ENCODE measurements around the gene NXPE3. TPM values are rescaled to one million over a fixed set of nuclear protein-coding genes. Genes with fewer than 3 reads are reported as not detected.
"Not testable (repeated sequence)": the region's sequence is repeated elsewhere in the genome, so short reads cannot be mapped to it uniquely, and the experiment has no call there.

The NXPE3 gene
- total RNA-seq, 1 experiment from 2014 or later: 12.8 TPM

DNA sequence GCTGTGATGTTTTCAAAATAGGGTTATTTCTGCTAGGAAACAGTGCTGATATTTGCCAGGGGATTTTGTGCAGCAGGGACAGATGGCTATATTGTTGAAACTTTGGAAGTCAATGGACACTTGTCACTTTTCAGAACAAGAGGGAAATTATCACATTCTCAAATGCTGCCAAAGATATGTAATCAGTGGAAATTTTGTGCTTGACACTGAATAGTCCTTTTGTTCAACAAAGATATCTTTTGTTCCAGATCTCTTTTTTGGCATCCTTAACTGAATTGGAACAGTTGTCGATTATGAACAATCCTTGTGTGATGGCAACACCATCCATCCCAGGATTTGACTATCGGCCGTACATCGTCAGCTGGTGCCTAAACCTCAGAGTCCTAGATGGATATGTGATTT, 46.8 kb upstream of the NXPE3 start:
- Histone ChIP-seq H3K9me2 (ENCODE audit: insufficient read depth) (no peaks in the 10 kb centered on the region), H3K4me2 (no peak overlapping the region), H3K4me1 (replicated peaks; ENCODE audit: insufficient read depth) (no peaks in the 10 kb centered on the region), H3K36me3 (ENCODE audit: low read depth) (peaks cover 42% of the 10 kb centered on the region), H2AFZ (no peak overlapping the region), H4K20me1 (ENCODE audit: insufficient read depth) (no peaks in the 10 kb centered on the region), H3K4me3 (no peak overlapping the region), H3K27ac (no peak overlapping the region), H3K79me2 (ENCODE audit: low read depth) (no peaks in the 10 kb centered on the region), H3K27me3 (ENCODE audit: insufficient read depth, low read depth) (no peaks in the 10 kb centered on the region), H3F3A (ENCODE audit: insufficient read depth, low read depth) (no peaks in the 10 kb centered on the region), H3K9me3 (ENCODE audit: insufficient read depth, low read depth) (no peaks in the 10 kb centered on the region)
- no peak for DNase-seq
- no TSS peak for BruUV-seq (replicated peaks)
- intact Hi-C loops (cut with micrococcal nuclease; ENCODE audit: unreplicated experiment): no loop called here
- ChIA-PET POLR2A (ENCODE audit: unreplicated experiment) (no interaction called here), CTCF (no interaction called here)
- TF ChIP-seq EZH2 (IDR thresholded peaks at IDR 0.05; ENCODE audit: low read depth) (no peak), CTCF (conservative IDR thresholded peaks at IDR 0.05) (no peak)

- DNase-seq: no peak
- Histone ChIP-seq H3F3A (ENCODE audit: insufficient read depth, low read depth) (no peaks in the 10 kb centered on the region), H3K27me3 (ENCODE audit: insufficient read depth, low read depth) (no peaks in the 10 kb centered on the region), H2AFZ (no peak overlapping the region), H4K20me1 (ENCODE audit: insufficient read depth) (no peaks in the 10 kb centered on the region), H3K9me3 (ENCODE audit: insufficient read depth, low read depth) (no peaks in the 10 kb centered on the region; the same call in 1 of the 2 replicates), H3K4me3 (no peak overlapping the region), H3K4me2 (no peak overlapping the region), H3K9me2 (ENCODE audit: insufficient read depth) (no peaks in the 10 kb centered on the region), H3K27ac (no peak overlapping the region), H3K79me2 (ENCODE audit: low read depth) (no peaks in the 10 kb centered on the region), H3K36me3 (ENCODE audit: low read depth) (peaks cover 38% of the 10 kb centered on the region), H3K4me1 (replicated peaks; ENCODE audit: insufficient read depth) (no peaks in the 10 kb centered on the region)
- ChIA-PET CTCF (no interaction called here), POLR2A (ENCODE audit: unreplicated experiment) (interaction anchor here (0.6 kb wide), 1 partner anchor 11 kb away, joined by 5 read pairs; no protein-coding TSS in a partner anchor)
- intact Hi-C loops (cut with micrococcal nuclease; ENCODE audit: unreplicated experiment): no loop called here
- TF ChIP-seq CTCF (conservative IDR thresholded peaks at IDR 0.05) (no peak), EZH2 (IDR thresholded peaks at IDR 0.05; ENCODE audit: low read depth) (no peak)
- BruUV-seq (replicated peaks): no TSS peak
These were observed 43.2 kb upstream of the NXPE3 start for GRCh38 chr3:101735833-101736232.

DNA sequence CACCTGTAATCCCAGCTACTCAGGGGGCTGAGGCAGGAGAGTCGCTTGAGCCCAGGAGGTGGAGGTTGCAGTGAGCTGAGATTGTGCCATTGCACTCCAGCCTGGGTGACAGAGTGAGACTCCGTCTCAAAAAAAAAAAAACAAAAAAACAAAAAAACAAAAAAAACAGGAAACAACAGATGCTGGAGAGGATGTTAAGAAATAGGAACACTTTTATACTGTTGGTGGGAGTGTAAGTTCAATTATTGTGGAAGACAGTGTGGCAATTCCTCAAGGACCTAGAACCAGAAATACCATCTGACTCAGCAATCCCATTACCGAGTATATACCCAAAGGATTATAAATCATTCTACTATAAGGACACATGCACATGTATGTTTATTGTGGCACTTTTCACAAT, 37.1 kb upstream of the NXPE3 start:
- H3K4me2 ChIP-seq; POLR2A ChIA-PET (ENCODE audit: unreplicated experiment); H3K9me3 ChIP-seq (ENCODE audit: insufficient read depth, low read depth); intact Hi-C loops (cut with micrococcal nuclease; ENCODE audit: unreplicated experiment); H3K27ac ChIP-seq; H3K27me3 ChIP-seq (ENCODE audit: insufficient read depth, low read depth); CTCF ChIA-PET; DNase-seq; H4K20me1 ChIP-seq (ENCODE audit: insufficient read depth); H3K4me3 ChIP-seq; H3F3A ChIP-seq (ENCODE audit: insufficient read depth, low read depth); H2AFZ ChIP-seq; H3K9me2 ChIP-seq (ENCODE audit: insufficient read depth); H3K36me3 ChIP-seq (ENCODE audit: low read depth); BruUV-seq (replicated peaks); H3K4me1 ChIP-seq (replicated peaks; ENCODE audit: insufficient read depth); H3K79me2 ChIP-seq (ENCODE audit: low read depth): not testable (repeated sequence)

DNA sequence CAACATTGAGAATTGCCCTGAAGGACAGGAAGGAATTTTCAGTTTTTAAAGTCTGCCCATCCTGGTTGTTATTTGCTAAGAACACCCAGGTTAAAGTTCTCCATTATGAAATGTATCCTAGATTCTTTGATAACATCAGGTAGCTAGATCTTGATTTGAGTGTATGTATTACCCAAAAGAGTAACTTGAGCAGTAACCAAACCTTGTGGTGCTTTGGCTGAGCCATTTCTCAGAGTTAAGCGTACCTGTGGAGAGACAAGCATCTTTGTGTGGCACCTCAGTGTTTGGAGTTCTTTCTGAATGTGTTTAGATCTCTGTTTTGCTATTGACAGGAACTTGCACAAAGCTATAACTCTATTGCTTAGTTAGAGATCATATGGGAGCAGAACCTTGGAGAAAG, 34.2 kb upstream of the NXPE3 start:
- ChIA-PET CTCF (no interaction called here), POLR2A (ENCODE audit: unreplicated experiment) (no interaction called here)
- Histone ChIP-seq H3K4me3 (no peak overlapping the region), H3K4me1 (replicated peaks; ENCODE audit: insufficient read depth) (no peaks in the 10 kb centered on the region), H3K9me2 (ENCODE audit: insufficient read depth) (no peaks in the 10 kb centered on the region), H3K36me3 (ENCODE audit: low read depth) (no peaks in the 10 kb centered on the region), H3K4me2 (no peak overlapping the region), H3F3A (ENCODE audit: insufficient read depth, low read depth) (no peaks in the 10 kb centered on the region; the same call in 1 of the 2 replicates), H3K27me3 (ENCODE audit: insufficient read depth, low read depth) (no peaks in the 10 kb centered on the region), H3K27ac (no peak overlapping the region), H3K79me2 (ENCODE audit: low read depth) (no peaks in the 10 kb centered on the region), H4K20me1 (ENCODE audit: insufficient read depth) (no peaks in the 10 kb centered on the region), H3K9me3 (ENCODE audit: insufficient read depth, low read depth) (no peaks in the 10 kb centered on the region; the same call in 1 of the 2 replicates), H2AFZ (no peak overlapping the region)
- intact Hi-C loops (cut with micrococcal nuclease; ENCODE audit: unreplicated experiment): no loop called here
- TF ChIP-seq CTCF (conservative IDR thresholded peaks at IDR 0.05) (no peak), EZH2 (IDR thresholded peaks at IDR 0.05; ENCODE audit: low read depth) (no peak)
- no peak for DNase-seq
- BruUV-seq (replicated peaks): no TSS peak

- intact Hi-C loops (cut with micrococcal nuclease; ENCODE audit: unreplicated experiment); H3K79me2 ChIP-seq (ENCODE audit: low read depth); POLR2A ChIA-PET (ENCODE audit: unreplicated experiment); H3K9me2 ChIP-seq (ENCODE audit: insufficient read depth); CTCF ChIA-PET; H3K36me3 ChIP-seq (ENCODE audit: low read depth); H3K4me3 ChIP-seq; H3K4me2 ChIP-seq; H3F3A ChIP-seq (ENCODE audit: insufficient read depth, low read depth); H3K4me1 ChIP-seq (replicated peaks; ENCODE audit: insufficient read depth); H4K20me1 ChIP-seq (ENCODE audit: insufficient read depth); H3K9me3 ChIP-seq (ENCODE audit: insufficient read depth, low read depth); H3K27ac ChIP-seq; BruUV-seq (replicated peaks); DNase-seq; H2AFZ ChIP-seq; H3K27me3 ChIP-seq (ENCODE audit: insufficient read depth, low read depth): not testable (repeated sequence)
These were observed 33.1 kb upstream of the NXPE3 start for GRCh38 chr3:101745934-101746333.
